ENCODE results near the gene FADS6. TPM values are rescaled to one million over a fixed set of nuclear protein-coding genes. Genes with fewer than 3 reads are reported as not detected.

The FADS6 gene
- total and polyA plus RNA-seq, 2 experiments from 2014 or later = 0.42 to 0.73 TPM

DNA sequence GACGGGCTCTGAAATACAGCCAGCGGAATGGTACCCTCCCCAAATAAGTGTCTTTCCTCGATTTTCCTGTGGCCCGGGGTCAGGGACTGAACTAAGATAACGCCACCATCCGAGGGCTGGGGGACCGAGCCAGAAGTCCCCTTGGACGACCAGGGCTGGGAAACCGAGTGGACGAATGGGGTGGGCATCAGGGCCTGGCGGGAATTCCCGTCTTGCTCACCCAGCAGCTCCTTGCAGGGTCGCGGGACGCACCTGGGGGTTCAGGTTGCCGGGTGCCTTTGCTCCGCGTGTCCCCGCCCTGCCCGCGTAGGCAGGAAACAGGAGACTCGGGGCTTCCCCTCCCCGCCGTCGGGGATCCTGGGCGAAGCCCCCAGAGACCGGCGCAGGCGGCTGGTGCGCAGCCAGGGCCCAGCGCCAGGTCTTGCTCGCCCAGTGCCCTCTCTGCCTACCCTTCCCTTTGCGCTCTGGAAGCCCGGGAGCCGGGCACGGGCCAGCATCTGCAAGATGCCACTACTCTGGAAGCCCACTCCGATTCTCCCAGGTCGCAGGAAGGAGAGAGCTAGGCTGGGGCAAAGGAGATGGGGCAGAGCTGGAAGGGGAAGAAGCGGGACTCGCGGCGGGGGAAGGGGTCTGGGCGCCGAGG, 33.1 kb downstream of the FADS6 start (continued):
- TF ChIP-seq, protein P1, sequence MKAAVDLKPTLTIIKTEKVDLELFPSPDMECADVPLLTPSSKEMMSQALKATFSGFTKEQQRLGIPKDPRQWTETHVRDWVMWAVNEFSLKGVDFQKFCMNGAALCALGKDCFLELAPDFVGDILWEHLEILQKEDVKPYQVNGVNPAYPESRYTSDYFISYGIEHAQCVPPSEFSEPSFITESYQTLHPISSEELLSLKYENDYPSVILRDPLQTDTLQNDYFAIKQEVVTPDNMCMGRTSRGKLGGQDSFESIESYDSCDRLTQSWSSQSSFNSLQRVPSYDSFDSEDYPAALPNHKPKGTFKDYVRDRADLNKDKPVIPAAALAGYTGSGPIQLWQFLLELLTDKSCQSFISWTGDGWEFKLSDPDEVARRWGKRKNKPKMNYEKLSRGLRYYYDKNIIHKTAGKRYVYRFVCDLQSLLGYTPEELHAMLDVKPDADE (IDR thresholded peaks at IDR 0.05) = no peak
- no peak for TF ChIP-seq EZH2phosphoT487 (IDR thresholded peaks at IDR 0.05; ENCODE audit: unreplicated experiment)
- TF ChIP-seq CREB1 (CRISPR knock-in tag; IDR thresholded peaks at IDR 0.05; ENCODE audit: low read depth) = no peak
- no peak for TF ChIP-seq POLR2AphosphoS5 (IDR thresholded peaks at IDR 0.05; ENCODE audit: low read depth)
- TF ChIP-seq, protein P2, sequence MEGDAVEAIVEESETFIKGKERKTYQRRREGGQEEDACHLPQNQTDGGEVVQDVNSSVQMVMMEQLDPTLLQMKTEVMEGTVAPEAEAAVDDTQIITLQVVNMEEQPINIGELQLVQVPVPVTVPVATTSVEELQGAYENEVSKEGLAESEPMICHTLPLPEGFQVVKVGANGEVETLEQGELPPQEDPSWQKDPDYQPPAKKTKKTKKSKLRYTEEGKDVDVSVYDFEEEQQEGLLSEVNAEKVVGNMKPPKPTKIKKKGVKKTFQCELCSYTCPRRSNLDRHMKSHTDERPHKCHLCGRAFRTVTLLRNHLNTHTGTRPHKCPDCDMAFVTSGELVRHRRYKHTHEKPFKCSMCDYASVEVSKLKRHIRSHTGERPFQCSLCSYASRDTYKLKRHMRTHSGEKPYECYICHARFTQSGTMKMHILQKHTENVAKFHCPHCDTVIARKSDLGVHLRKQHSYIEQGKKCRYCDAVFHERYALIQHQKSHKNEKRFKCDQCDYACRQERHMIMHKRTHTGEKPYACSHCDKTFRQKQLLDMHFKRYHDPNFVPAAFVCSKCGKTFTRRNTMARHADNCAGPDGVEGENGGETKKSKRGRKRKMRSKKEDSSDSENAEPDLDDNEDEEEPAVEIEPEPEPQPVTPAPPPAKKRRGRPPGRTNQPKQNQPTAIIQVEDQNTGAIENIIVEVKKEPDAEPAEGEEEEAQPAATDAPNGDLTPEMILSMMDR (conservative IDR thresholded peaks at IDR 0.05; ENCODE audit: low read depth in 2 of 2) = no peak

DNA sequence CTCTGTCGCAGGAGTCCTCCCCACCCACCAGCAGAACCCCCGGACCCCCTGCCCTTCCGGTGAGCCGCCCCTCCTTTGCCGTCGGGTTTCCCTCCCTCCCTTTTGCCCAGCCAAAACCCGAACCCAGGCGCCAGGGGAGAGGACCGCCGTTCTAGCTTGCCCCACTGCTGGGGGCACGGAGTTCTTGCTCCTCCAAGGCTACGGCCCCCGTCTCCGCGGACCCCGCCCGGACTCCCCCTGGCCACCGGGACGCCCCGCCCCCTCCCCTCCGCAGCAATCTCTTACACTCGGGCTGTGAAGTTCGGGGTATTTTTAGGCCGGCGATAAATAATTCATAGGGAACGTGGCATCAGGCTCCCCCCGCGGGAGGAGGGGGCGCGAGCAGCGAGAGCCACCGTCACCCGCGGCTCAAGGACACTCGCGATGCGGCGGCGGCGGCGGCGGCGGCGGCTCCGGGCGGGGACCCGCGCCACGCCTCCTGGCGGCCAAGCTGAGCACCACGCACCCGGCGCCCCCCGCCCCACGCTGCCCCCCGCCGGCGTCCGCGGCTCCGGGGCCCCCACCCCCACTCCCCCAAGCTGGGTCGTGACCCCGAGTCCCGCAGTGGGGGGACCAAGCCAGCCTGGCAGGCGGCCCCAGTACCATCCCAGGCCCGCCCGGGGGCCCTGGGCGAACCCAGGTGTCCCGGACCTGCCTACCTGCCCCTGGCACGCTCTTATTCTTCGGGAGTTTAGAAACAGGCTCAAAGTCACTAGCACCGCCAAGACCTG, 33.8 kb downstream of the FADS6 start, which contains the start of gene GRIN2C:
TSS of gene GRIN2C (minus strand) at position 427 of the 770 bp plus-strand sequence. CDS start 4,793 bp downstream, outside the sequence.
- Mint-ChIP-seq H3K27ac (no peak within 1 kb of the TSS), H3K36me3 (ENCODE audit: low read depth) (0 out of 3 replicates have a peak, but pooled peaks cover 5% of the 10 kb centered on the region), H3K4me3 (peak within 1 kb of the TSS; percentile 68), H3K9me3 (no peaks in the 10 kb centered on the region), H3K27me3 (ENCODE audit: insufficient read depth, low read depth, poor library complexity) (peaks cover 73% of the 10 kb centered on the region), H3K4me1 (peaks cover 5% of the 10 kb centered on the region)
- Histone ChIP-seq H3K4me2 (peak within 1 kb of the TSS; percentile 84), H3K79me2 (replicated peaks; ENCODE audit: insufficient read depth) (no peaks in the 10 kb centered on the region), H3K36me3 (ENCODE audit: insufficient read depth) (no peaks in the 10 kb centered on the region), H3K27ac (ENCODE audit: low read depth) (no peak within 1 kb of the TSS), H3K9me2 (ENCODE audit: insufficient read depth) (no peaks in the 10 kb centered on the region), H3K4me1 (ENCODE audit: insufficient read depth) (peaks cover 4% of the 10 kb centered on the region; the same call in 1 of the 2 replicates), H4K20me1 (replicated peaks; ENCODE audit: insufficient read depth) (no peaks in the 10 kb centered on the region; the same call in 1 of the 2 replicates), H3F3A (replicated peaks; ENCODE audit: low read depth) (peaks cover 8% of the 10 kb centered on the region; the same call in 1 of the 2 replicates), H3K4me3 (peak within 1 kb of the TSS; percentile 60), H2AFZ (peak within 1 kb of the TSS; percentile 32; the same call in 1 of the 2 replicates), H3K27me3 (ENCODE audit: insufficient read depth) (peaks cover 77% of the 10 kb centered on the region)
- ATAC-seq (peak; percentile 2), DNase-seq (ENCODE audit: low spot score) (no peak)
- TF ChIP-seq CREB1 (CRISPR knock-in tag; IDR thresholded peaks at IDR 0.05; ENCODE audit: low read depth) (no peak), NANOG (IDR thresholded peaks at IDR 0.05; ENCODE audit: borderline replicate concordance) (no peak), ZNF114 (CRISPR knock-in tag; IDR thresholded peaks at IDR 0.05) (no peak)
- TF ChIP-seq, protein P2 (conservative IDR thresholded peaks at IDR 0.05; ENCODE audit: low read depth in 2 of 2) = peak; percentile 21 to 40; a peak in 2 of 4 replicates

Measured in GM23338 (cell line).